22Rv1 (cell line): Measurements from ENCODE around the gene KRTAP4-8.

Experiments used
- CTCF ChIP-seq: fragments of 450-650 bp; IDR thresholded peaks from 2 replicates; pipeline ENCODE4 v1.5.1; 2017; ENCODE audit warnings: mild to moderate bottlenecking
- ZFX ChIP-seq: fragments of 450-650 bp; IDR thresholded peaks from 2 replicates; pipeline ENCODE4 v1.6.1; 2017; ENCODE audit warnings: antibody characterized with exemption, borderline replicate concordance

GRCh38 chr17:41103896-41104295, 6.0 kb upstream of the KRTAP4-8 start:
- TF ChIP-seq CTCF (no peak), ZFX (no peak)
